MV-4-11 (cell line): ENCODE results near the gene PIM3.
A peak's percentile ranks its signal among the peaks of the same experiment; 100 is the strongest.

Experiments
- DNase-seq: peaks from one replicate; lab custom pipeline; 2025; lab: John Stamatoyannopoulos, UW

PIM3 gene

DNA sequence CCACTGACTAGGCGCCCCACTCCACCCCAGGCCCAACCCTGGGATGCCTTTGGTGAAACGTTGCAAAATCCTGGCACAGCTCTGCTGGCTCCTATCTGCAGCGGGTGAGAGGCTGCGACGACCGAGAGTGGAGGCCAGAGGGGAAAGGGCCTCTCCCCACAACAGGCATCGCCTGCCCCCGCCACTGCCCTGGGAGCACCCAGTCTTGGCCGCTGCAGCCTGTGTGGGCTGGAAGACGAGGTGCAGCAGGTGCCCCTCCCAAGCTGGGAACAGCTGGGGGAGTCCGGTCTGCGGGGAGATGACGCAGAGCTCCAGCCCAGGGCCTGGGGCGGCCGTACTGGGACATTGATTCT, 4.2 kb upstream of the PIM3 start:
- DNase-seq: no peak

DNA sequence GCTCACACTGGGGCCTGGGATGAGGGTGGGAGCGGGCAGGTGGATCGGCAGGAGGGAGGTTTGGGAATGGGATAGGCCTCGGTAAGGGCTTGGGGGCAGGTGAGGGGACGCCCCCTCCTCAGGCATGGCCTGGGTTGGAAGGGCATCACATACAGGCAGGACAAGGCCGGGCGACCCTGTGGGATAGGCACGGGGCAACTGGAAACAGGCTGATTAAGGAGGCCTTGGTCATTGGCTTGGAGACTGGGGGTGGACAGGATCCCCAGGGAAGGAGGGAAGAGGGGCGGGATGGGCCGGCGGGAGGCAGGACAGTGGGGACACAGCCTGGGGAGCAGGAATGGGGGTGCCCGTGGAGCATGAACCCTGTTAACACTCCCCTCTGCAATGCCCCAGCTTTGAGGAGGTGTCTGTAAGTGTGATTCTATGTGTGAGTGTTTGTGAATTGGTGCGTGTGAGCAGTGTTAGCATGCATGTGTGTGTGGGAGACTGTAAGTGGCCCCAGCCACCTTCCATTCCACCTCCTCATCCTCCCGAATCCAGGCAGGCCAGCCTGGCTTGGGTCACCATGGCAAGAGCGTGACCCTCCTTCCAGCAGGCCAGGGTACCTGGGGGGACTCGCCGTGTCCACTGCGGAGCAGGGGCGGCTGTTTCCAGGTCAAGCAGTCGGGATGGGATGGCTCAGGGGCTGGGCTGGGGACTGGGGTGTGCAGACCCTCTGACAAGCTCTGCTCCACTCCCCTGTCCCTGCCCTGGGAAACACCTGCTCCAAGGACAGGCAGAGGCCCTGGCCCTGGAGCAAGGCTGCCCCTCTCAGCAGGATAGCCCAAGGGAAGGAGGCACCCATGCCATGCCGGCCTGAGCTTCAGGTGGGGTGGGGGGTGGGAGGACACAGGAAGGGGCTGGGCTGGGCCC, 3.4 kb upstream of the PIM3 start:
- no peak for DNase-seq

- DNase-seq: no peak
Measured at GRCh38 chr22:49957826-49958365, 2.7 kb upstream of the PIM3 start.

GRCh38 chr22:49958366-49958921, 2.1 kb upstream of the PIM3 start:
- no peak for DNase-seq

DNA sequence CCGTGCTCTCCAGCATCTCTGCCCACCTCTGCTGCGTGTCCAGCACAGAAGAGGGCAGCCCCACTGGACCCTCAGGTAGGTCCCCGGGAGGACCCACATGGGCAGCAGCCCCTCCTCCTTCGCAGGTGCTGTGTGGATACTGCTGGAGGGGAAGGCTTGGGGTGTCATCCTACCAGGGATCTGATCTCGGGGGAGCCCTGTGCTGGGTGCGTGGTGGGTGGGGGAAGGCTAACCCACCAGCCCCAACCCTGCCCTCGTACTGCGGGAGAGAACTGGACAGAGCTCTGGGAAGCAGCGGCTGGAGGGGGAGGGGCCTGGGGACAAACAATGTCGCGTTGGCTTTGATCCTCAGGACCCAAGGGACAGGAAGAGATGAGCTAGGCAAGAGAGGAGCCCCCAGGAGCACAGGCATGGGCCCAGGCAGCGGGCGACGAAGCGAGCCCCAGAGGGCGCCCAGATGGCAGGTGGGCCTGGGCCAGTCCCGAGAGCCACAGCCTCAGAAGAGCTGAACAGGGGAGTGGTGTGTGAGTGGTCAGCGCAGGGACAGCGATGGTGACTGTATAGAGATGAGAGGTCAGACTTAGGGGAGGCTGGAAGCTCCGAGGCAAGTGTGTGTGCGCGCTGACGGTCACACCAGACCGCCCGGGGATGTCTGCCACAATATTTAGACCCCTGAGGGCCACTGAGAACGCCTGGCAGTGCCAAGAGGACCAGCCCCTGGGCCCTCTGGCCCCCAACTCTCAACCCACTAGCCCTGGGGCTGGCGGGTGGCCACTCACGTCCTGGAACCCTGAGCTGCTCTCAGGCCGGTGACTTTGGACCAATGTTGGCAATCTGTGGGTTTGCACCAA, 1.4 kb upstream of the PIM3 start:
- no peak for DNase-seq

GRCh38 chr22:49959782-49960158, 802 bp upstream of the PIM3 start:
- peak; percentile 30 for DNase-seq

- DNase-seq: no peak
Measured at GRCh38 chr22:49961005-49961600, 531 bp downstream of the PIM3 start.

DNA sequence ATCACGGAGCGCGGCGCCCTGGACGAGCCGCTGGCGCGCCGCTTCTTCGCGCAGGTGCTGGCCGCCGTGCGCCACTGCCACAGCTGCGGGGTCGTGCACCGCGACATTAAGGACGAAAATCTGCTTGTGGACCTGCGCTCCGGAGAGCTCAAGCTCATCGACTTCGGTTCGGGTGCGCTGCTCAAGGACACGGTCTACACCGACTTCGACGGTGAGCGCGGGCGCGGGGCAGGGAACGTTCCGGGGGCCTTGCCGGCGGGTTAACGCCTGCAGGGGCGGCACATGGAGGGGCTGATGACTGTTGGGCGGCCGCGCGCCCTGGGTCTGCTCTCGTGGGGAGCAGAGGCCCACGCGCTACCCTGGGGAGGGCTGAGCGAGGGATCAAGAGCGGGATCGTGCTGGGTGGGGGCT, 1.0 kb downstream of the PIM3 start:
- DNase-seq: no peak

- peak; percentile 67 for DNase-seq
Measured at GRCh38 chr22:49962012-49962750, 1.6 kb downstream of the PIM3 start.

GRCh38 chr22:49962751-49963646, 2.4 kb downstream of the PIM3 start:
- DNase-seq: no peak

- no peak for DNase-seq
Measured at GRCh38 chr22:49963647-49964026, 3.1 kb downstream of the PIM3 start.

DNA sequence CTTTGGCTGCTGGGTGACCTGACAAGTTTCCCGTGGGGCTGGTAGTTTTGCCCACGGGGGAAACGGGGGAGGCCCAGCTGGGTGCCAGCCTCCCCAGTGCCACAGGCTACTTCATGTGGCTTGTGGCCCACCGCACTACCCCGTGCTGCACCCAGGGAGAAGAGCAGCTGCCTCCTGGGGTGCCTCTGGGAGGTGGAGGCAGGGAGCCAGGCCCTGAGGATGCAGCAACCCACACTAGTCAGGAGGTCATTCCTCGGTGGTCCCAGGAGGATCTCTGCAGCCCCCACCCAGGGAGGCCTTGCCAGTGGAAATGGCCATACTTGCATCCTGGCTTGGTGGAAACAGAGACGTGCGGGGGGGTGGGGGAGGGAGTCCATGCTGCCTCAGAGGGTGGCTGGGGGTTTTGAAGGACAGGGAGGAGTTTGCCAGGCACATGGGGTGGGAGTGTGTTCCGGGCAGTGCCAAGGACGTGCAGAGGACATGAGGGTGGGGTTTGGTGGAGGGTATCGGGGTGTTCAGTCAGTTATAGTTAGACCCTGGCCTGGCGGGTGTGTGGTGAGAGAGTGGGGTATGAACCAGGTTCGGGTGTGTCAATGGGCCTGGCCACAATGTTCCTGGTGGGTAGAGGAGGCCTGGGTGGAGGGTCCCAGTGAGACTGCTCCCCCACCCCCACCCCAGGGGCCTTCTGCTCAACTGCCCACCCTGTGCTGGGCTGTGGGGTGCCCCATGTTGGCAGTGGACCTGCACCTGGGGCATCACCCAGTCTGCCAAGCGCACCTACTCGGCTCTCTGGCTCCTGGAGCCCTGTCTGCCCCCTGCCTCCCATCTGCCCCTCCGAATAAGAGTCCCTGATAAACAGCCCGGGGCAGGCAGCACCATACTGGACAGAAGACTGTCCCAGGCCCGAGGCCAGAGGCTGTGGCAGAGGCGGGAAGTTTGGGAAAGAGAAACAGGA, 3.8 kb downstream of the PIM3 start:
- no peak for DNase-seq

DNA sequence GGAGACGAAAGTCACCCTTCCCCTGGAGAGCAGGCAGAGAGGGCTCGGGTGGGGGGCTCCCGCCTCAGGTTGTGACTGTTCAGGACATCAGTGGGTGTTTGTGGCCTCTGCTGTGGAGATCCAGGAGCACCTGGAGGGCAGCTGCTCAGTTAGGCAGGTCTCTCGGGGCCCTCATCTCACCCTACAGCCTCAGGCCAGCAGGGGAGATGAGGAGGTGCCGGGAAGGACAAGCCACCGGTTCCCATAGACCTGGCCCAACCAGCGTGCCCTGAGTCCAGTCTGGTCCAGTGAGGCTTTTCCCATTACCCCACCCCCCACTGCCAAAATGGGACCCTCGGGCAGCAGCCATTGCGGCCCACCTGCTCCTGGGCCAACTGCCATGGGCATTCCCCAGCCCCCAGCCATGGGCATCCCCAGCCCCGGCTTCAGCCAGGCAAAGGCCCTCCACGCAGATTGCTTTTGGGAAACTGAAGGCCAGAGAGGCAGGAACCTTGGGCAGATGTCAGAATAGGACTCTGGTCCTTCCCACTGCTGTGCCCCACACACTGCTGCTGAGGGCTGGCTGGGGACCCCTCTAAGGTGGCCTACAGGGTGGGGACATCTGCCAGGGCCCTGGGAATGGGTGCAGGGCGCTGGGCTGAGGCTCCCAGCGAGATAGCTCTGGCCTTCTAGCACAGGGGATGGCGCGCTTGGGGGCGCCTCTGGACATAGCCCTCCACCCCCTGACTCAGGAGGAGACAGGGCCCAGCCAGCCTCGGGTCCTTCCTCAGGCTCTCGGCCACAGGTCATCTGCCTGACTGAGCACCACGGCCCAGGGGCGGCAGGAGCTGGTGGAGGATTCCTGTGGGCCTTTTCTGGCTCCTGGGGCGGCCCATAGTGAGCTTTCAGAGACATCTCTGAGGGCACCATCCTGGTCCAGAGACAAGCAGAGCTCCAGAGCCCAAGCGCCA, 4.8 kb downstream of the PIM3 start:
- no peak for DNase-seq

DNA sequence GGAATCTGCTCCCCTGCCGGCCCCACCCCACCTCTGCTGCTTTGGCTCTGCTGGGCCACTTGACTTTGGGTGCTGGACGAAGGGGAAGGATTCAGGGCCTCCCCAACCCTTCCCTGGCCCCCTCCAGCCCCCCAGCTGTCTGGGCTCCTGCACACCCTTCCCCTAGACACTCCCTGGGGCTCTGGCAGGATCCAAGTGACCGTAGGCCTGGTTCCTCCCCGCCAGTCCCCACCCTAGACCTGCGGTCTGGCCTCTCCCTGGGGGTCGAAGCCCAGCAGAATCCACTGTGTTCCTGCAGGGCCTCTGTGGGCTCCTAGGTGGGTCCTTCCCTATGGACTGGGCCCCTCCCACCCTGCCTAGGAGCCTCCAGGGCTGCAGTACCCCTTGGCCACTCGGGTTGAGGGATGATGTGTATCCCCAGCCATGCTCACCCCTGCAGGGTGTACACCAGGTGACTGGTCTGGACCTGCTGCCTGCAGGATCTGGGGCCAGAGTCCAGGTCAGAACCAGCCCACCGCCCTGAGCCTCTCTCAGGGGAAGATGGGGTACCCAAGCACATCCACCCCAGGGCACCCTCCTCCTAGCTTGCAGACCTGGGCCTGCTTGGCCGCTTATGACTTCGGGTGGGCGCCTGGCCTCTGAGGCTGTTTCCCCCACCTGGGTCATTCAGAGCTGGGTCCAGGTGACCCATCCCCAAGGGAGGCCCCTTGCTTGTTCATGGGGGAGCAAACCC, 5.6 kb downstream of the PIM3 start:
- no peak for DNase-seq

- peak; percentile 77 for DNase-seq
Measured at GRCh38 chr22:49966774-49967705, 6.5 kb downstream of the PIM3 start.

DNA sequence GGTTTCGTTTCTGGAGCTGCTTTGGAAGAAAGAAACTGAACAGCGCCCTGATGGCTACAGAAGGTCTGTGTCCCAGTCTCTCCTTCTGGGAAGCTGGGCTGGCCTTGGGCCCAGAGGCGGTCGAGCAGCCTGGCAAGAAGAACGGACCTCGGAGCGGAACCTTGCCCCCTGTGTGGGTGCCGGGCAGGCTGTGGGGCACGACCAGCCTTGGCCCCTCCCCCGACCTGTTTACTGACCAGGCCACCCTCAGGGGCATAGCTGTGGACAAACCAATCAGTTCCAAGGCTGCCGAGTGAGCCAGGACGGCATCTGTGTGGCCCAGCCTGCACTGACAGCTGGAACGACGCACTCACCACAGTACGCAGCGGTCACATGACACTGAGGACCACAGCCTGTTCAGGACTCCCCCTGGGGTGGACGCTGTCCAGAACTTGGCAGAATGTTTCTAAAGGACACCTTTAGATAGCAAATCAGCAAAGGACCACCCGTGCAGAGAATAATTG, 7.2 kb downstream of the PIM3 start:
- DNase-seq: no peak
